Activated T-cell treated with anti-CD3 and anti-CD28 coated beads, Interleukin-2, amount 50 U/mL, for 4 hours (primary cell): Measurements from ENCODE around the gene CRY1. TPM values are rescaled to one million over a fixed set of nuclear protein-coding genes. Genes with fewer than 3 reads are reported as not detected.

Experiments
- total RNA-seq, 3 donors: library from RNA; stranded (reverse); gene quantifications; one replicate each; pipeline ENCODE4 v1.2.1, GENCODE V29; 2021

CRY1 gene
- total RNA-seq, 3 donors from 2014 or later, result 30.5 to 34.4 (median 30.5) TPM

Other genes with a start within 250 kb of the CRY1 start
- gene TMEM263, start 137.6 kb downstream of the CRY1 start, total RNA-seq, result 10 to 100 TPM; 13.5 to 16.2 (median 16.1) TPM
- gene MTERF2, start 106.4 kb downstream of the CRY1 start, total RNA-seq, result 1 to 10 TPM; 3.5 to 4.1 (median 3.8) TPM